ENCODE data around the gene CALD1.

Gene CALD1

DNA sequence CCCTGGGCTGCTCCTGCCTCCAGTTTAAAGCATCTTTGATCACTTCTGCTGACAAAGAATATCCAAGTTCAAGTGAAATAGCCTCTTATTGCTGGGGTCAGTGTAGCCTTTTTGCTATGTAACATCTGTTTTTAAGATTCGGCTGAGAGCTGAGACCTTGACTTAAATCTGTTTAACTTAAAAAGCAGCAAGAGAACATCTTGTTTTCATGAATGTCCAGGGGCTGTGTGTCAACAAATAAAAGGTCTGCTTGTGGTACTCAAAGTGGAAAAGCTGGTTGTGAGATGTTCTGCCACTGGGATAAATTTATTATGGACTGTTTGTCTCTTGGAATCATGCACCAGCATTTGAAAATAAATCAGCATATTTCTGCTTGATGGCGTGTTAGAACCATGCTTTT is 73.2 kb downstream of the CALD1 start:
- Histone ChIP-seq H3K27me3 (ENCODE audit: control insufficient read depth, insufficient read depth, low read length) (no peaks in the 10 kb centered on the region), H3K4me1 (ENCODE audit: control insufficient read depth, low read depth, low read length) (peaks cover 18% of the 10 kb centered on the region), H3K27ac (ENCODE audit: low read length) (no peak overlapping the region), H3K36me3 (ENCODE audit: control insufficient read depth, low read depth, low read length) (no peaks in the 10 kb centered on the region), H3K9me3 (ENCODE audit: control insufficient read depth, low read depth, low read length) (no peaks in the 10 kb centered on the region), H3K4me3 (ENCODE audit: low read length) (no peak overlapping the region), H3K9ac (ENCODE audit: low read length) (no peak overlapping the region)

DNA sequence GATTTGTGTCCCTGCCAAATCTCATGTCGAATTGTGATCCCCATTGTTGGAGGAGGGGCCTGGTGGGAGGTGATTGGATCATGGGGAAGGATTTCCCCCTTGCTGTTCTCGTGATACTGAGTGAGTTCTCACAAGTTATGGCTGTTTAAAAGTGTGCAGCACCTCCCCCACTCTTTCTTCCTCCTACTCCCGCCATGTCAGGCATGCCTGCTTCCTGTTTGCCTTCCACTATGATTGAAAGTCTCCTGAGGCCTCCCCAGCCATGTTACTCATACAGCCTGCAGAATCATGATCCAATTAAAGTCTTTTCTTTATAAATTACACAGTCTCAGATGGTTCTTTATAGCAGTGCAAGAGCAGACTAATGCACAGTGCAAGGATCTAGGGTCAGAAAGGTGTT is 75.4 kb downstream of the CALD1 start:
- Histone ChIP-seq H3K36me3 (ENCODE audit: control insufficient read depth, low read depth, low read length) (no peaks in the 10 kb centered on the region), H3K27me3 (ENCODE audit: control insufficient read depth, insufficient read depth, low read length) (no peaks in the 10 kb centered on the region), H3K4me1 (ENCODE audit: control insufficient read depth, low read depth, low read length) (peaks cover 18% of the 10 kb centered on the region), H3K27ac (ENCODE audit: low read length) (no peak overlapping the region), H3K4me3 (ENCODE audit: low read length) (no peak overlapping the region), H3K9me3 (ENCODE audit: control insufficient read depth, low read depth, low read length) (no peaks in the 10 kb centered on the region), H3K9ac (ENCODE audit: low read length) (no peak overlapping the region)

DNA sequence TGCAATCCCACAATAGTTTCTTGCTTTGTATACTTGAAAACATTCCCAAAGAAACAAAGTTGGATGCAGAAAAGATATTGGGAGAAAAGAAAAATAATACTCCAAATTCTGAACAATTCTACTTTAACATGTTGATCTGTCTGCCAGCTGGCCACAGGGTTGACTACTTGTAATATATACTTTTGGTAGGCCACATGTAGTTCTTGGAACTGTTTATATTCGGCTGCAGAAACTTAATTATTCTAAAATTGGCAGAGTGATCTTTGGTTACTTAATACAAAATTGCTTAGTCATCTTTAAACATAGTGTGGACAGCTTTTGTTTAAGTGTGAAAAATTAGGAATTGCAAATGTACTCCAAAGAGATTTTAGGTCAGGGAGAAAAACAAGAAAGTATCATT is 76.0 kb downstream of the CALD1 start:
- Histone ChIP-seq H3K9me3 (ENCODE audit: control insufficient read depth, low read depth, low read length) (no peaks in the 10 kb centered on the region), H3K27ac (ENCODE audit: low read length) (no peak overlapping the region), H3K4me1 (ENCODE audit: control insufficient read depth, low read depth, low read length) (peaks cover 18% of the 10 kb centered on the region), H3K9ac (ENCODE audit: low read length) (no peak overlapping the region), H3K27me3 (ENCODE audit: control insufficient read depth, insufficient read depth, low read length) (no peaks in the 10 kb centered on the region), H3K36me3 (ENCODE audit: control insufficient read depth, low read depth, low read length) (no peaks in the 10 kb centered on the region), H3K4me3 (ENCODE audit: low read length) (no peak overlapping the region)

DNA sequence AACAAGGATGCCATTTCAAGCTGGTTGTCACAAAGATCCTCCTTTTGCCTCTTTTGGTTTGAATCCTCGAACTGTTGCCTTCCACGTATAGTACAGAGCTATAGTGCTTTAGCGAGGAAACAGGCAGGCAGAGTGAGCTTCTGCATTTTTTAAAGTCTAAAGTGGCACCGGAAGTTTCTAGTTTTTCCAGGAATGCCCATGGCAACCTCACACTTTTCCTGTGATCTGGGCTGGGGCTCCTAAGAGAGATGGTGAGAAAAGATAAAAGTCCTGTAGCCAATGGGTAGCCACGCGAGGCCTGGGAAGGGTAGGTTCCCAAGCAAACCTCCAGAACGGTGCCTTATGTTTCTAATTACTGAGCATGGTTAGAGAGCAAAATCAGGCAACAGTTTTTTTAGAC is 76.7 kb downstream of the CALD1 start:
- H3K9ac ChIP-seq (ENCODE audit: low read length), result no peak overlapping the region
- H3K9me3 ChIP-seq (ENCODE audit: control insufficient read depth, low read depth, low read length), result no peaks in the 10 kb centered on the region
- no peaks in the 10 kb centered on the region for H3K36me3 ChIP-seq (ENCODE audit: control insufficient read depth, low read depth, low read length)
- peaks cover 18% of the 10 kb centered on the region for H3K4me1 ChIP-seq (ENCODE audit: control insufficient read depth, low read depth, low read length)
- no peak overlapping the region for H3K4me3 ChIP-seq (ENCODE audit: low read length)
- H3K27me3 ChIP-seq (ENCODE audit: control insufficient read depth, insufficient read depth, low read length), result no peaks in the 10 kb centered on the region
- no peak overlapping the region for H3K27ac ChIP-seq (ENCODE audit: low read length)

GRCh38 chr7:134856691-134857090 is 77.3 kb downstream of the CALD1 start:
- H3K9me3 ChIP-seq (ENCODE audit: control insufficient read depth, low read depth, low read length), result no peaks in the 10 kb centered on the region
- no peak overlapping the region for H3K27ac ChIP-seq (ENCODE audit: low read length)
- no peaks in the 10 kb centered on the region for H3K27me3 ChIP-seq (ENCODE audit: control insufficient read depth, insufficient read depth, low read length)
- peaks cover 18% of the 10 kb centered on the region for H3K4me1 ChIP-seq (ENCODE audit: control insufficient read depth, low read depth, low read length)
- H3K36me3 ChIP-seq (ENCODE audit: control insufficient read depth, low read depth, low read length), result no peaks in the 10 kb centered on the region
- no peak overlapping the region for H3K4me3 ChIP-seq (ENCODE audit: low read length)
- H3K9ac ChIP-seq (ENCODE audit: low read length), result no peak overlapping the region

GRCh38 chr7:134857958-134858357 is 78.5 kb downstream of the CALD1 start:
- Histone ChIP-seq H3K27ac (ENCODE audit: low read length) (no peak overlapping the region), H3K4me3 (ENCODE audit: low read length) (no peak overlapping the region), H3K9ac (ENCODE audit: low read length) (no peak overlapping the region)

GRCh38 chr7:134859783-134860182 is 80.3 kb downstream of the CALD1 start:
- no peak overlapping the region for H3K9ac ChIP-seq (ENCODE audit: low read length)
- no peak overlapping the region for H3K4me3 ChIP-seq (ENCODE audit: low read length)
- no peaks in the 10 kb centered on the region for H3K36me3 ChIP-seq (ENCODE audit: control insufficient read depth, low read depth, low read length)
- no peaks in the 10 kb centered on the region for H3K9me3 ChIP-seq (ENCODE audit: control insufficient read depth, low read depth, low read length)
- no peaks in the 10 kb centered on the region for H3K27me3 ChIP-seq (ENCODE audit: control insufficient read depth, insufficient read depth, low read length)
- no peak overlapping the region for H3K27ac ChIP-seq (ENCODE audit: low read length)
- peaks cover 22% of the 10 kb centered on the region for H3K4me1 ChIP-seq (ENCODE audit: control insufficient read depth, low read depth, low read length)

More at GRCh38 chr7:134857958-134858357, 78.5 kb downstream of the CALD1 start:
- Histone ChIP-seq H3K36me3 (ENCODE audit: control insufficient read depth, low read depth, low read length) (no peaks in the 10 kb centered on the region), H3K9me3 (ENCODE audit: control insufficient read depth, low read depth, low read length) (no peaks in the 10 kb centered on the region), H3K4me1 (ENCODE audit: control insufficient read depth, low read depth, low read length) (peaks cover 18% of the 10 kb centered on the region), H3K27me3 (ENCODE audit: control insufficient read depth, insufficient read depth, low read length) (no peaks in the 10 kb centered on the region)

DNA sequence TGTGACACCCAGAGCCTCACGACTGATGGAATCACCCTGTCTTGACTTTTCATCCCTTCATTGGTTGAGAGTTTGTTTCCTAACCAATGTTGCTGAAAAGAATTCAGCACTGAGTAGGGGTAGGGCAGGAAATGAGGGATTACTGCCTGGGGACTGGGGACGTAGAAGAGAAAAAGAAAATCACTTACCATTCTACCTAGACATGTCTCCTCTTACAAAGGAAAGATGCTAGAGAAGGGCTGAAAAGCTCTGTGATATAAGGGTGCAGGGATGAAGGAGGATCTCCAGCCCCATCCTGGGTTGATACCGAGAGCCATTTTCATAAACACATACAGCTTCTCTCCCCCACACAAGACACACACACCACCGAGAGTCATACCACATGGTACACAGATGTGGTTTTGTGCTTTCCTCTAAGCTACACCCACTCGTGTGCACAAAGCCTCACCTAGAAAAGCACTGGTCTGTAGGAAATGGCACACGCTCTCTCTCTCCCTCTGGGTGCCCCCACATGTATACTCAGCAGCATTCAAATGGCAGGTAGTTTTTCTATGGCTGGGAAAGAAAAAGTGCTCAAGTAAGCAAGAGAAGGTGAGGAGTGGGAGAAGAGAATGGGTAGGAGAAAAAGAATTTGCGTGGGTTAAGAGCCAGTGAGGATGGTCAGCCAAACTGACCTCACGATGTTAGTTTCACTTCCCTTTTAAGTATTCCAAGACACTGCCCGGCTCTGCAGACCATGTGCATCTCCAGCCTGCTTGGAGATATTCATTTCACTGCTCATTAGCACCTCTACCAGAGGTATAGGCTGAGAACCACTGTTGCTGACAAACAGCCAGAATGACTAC is 85.8 kb downstream of the CALD1 start:
- H3K4me3 ChIP-seq (ENCODE audit: low read length), result no peak overlapping the region

DNA sequence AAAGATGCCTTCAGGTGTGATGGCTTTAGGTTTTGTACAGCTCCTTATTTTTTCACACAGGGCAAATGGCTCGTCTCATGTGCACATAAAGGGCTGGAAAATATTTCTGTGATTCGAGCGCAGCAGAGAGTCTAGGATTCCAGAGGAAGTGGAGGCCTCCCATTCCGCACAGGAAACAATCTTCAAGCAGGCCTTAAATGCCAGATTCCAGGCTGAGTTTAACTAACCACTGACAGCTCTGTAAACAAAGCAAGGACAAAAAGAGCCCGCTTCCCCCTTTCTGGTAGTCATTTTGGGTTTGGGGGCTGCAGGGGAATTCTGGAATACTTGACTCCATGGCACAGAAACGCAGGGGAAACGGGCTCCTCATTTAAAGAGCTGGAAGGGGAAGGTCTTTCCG is 87.2 kb downstream of the CALD1 start:
- Histone ChIP-seq H3K4me1 (ENCODE audit: control insufficient read depth, low read depth, low read length) (peaks cover 25% of the 10 kb centered on the region), H3K4me3 (ENCODE audit: low read length) (no peak overlapping the region), H3K27ac (ENCODE audit: low read length) (no peak overlapping the region), H3K9ac (ENCODE audit: low read length) (no peak overlapping the region), H3K9me3 (ENCODE audit: control insufficient read depth, low read depth, low read length) (no peaks in the 10 kb centered on the region), H3K36me3 (ENCODE audit: control insufficient read depth, low read depth, low read length) (peaks cover 4% of the 10 kb centered on the region), H3K27me3 (ENCODE audit: control insufficient read depth, insufficient read depth, low read length) (no peaks in the 10 kb centered on the region)

More for the DNA sequence above, 85.8 kb downstream of the CALD1 start:
- no peak overlapping the region for H3K27ac ChIP-seq (ENCODE audit: low read length)
- peaks cover 25% of the 10 kb centered on the region for H3K4me1 ChIP-seq (ENCODE audit: control insufficient read depth, low read depth, low read length)
- no peaks in the 10 kb centered on the region for H3K9me3 ChIP-seq (ENCODE audit: control insufficient read depth, low read depth, low read length)
- H3K27me3 ChIP-seq (ENCODE audit: control insufficient read depth, insufficient read depth, low read length), result no peaks in the 10 kb centered on the region
- H3K36me3 ChIP-seq (ENCODE audit: control insufficient read depth, low read depth, low read length), result peaks cover 4% of the 10 kb centered on the region
- H3K9ac ChIP-seq (ENCODE audit: low read length), result no peak overlapping the region

DNA sequence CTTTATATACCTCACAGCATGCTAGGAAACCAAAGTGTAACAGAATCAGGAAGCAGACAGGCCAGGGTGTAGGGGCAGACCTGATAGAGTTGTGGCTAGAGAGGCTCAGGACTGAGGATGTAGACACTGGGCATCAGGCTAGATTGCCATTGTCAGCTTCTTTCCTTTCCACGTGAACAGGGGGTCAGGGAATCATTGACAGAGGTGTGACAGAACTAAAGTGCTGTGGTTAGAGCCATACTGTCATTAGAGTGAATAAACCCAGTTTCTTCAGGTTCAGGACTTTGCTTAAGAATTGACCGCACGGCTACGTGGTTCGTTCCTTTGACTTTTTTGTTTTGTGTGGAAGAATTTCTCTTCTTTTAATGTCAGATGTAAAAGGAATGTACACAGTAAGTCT is 90.7 kb downstream of the CALD1 start:
- peaks cover 18% of the 10 kb centered on the region for H3K4me1 ChIP-seq (ENCODE audit: control insufficient read depth, low read depth, low read length)
- peaks cover 4% of the 10 kb centered on the region for H3K36me3 ChIP-seq (ENCODE audit: control insufficient read depth, low read depth, low read length)
- H3K9me3 ChIP-seq (ENCODE audit: control insufficient read depth, low read depth, low read length), result no peaks in the 10 kb centered on the region

GRCh38 chr7:134870781-134871180 is 91.3 kb downstream of the CALD1 start:
- Histone ChIP-seq H3K9me3 (ENCODE audit: control insufficient read depth, low read depth, low read length) (no peaks in the 10 kb centered on the region), H3K9ac (ENCODE audit: low read length) (no peak overlapping the region), H3K4me1 (ENCODE audit: control insufficient read depth, low read depth, low read length) (peaks cover 11% of the 10 kb centered on the region), H3K36me3 (ENCODE audit: control insufficient read depth, low read depth, low read length) (peaks cover 4% of the 10 kb centered on the region), H3K27ac (ENCODE audit: low read length) (no peak overlapping the region), H3K4me3 (ENCODE audit: low read length) (no peak overlapping the region), H3K27me3 (ENCODE audit: control insufficient read depth, insufficient read depth, low read length) (no peaks in the 10 kb centered on the region)

More for the DNA sequence above, 90.7 kb downstream of the CALD1 start:
- Histone ChIP-seq H3K27me3 (ENCODE audit: control insufficient read depth, insufficient read depth, low read length) (no peaks in the 10 kb centered on the region), H3K4me3 (ENCODE audit: low read length) (no peak overlapping the region), H3K27ac (ENCODE audit: low read length) (no peak overlapping the region), H3K9ac (ENCODE audit: low read length) (no peak overlapping the region)

DNA sequence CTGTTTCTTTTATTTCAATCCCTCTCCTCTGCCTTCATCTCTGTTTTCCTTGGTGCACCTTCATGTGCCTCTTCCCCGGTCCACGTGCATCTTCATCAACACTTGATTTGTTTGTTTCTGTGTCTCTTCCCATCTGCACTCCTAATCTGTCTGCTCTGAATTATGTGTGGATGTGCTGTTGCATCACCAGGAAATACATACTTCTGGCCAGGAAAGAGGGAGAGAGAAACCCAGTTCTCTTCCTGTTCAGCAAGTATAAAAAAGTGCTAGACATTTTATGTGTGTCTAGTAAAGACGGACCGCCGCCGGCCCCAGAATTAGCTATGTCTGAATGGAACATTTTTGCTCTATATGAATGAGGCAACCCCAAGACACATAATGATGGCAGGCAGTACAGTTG is 93.8 kb downstream of the CALD1 start:
- Histone ChIP-seq H3K4me3 (ENCODE audit: low read length) (no peak overlapping the region), H3K9ac (ENCODE audit: low read length) (no peak overlapping the region), H3K36me3 (ENCODE audit: control insufficient read depth, low read depth, low read length) (peaks cover 4% of the 10 kb centered on the region), H3K9me3 (ENCODE audit: control insufficient read depth, low read depth, low read length) (no peaks in the 10 kb centered on the region), H3K4me1 (ENCODE audit: control insufficient read depth, low read depth, low read length) (no peaks in the 10 kb centered on the region), H3K27me3 (ENCODE audit: control insufficient read depth, insufficient read depth, low read length) (no peaks in the 10 kb centered on the region), H3K27ac (ENCODE audit: low read length) (no peak overlapping the region)

All from iPS-18a (cell line).